CD4-positive, CD25-positive, alpha-beta regulatory T cell (primary cell): Measurements from ENCODE around the gene RDH13. TPM values are rescaled to one million over a fixed set of nuclear protein-coding genes. Genes with fewer than 3 reads are reported as not detected.
"Not testable (repeated sequence)": the region's sequence is repeated elsewhere in the genome, so short reads cannot be mapped to it uniquely, and the experiment has no call there.

Experiments used
- ATAC-seq, 2 donors: fragments of 150-1000 bp; cut with Tn5 transposase; one replicate each; pipeline ENCODE4 v1.10.0; 2021; ENCODE audit warnings: low read depth in 2 of 2, moderate number of reproducible peaks in 2 of 2, moderate library complexity in 1 of 2
- DNase-seq, 3 donors: peaks; one replicate each; pipeline versions ENCODE4 v3.0.0 to v3.0.0-alpha.2; 2012 to 2022; ENCODE audit warnings: mixed read lengths in 1 of 3
- H3K27ac ChIP-seq: one replicate; pipeline ENCODE4 v1.7.0; 2013; ENCODE audit warnings: mild to moderate bottlenecking, low read length; ENCODE audit not compliant: insufficient read depth, poor library complexity, severe bottlenecking
- H3K27me3 ChIP-seq: one replicate; pipeline ENCODE4 v1.7.0; 2013; ENCODE audit warnings: low read length; ENCODE audit not compliant: control insufficient read depth, insufficient read depth
- H3K36me3 ChIP-seq: one replicate; pipeline ENCODE4 v1.7.0; 2013; ENCODE audit warnings: mild to moderate bottlenecking, low read length, moderate library complexity; ENCODE audit not compliant: control insufficient read depth, insufficient read depth
- H3K4me1 ChIP-seq: 2 replicates; pipeline ENCODE4 v1.7.0; 2013; ENCODE audit warnings: mild to moderate bottlenecking, low read length; ENCODE audit not compliant: insufficient read depth, control insufficient read depth, poor library complexity, severe bottlenecking
- H3K4me3 ChIP-seq: one replicate; pipeline ENCODE4 v1.7.0; 2013; ENCODE audit warnings: low read depth, mild to moderate bottlenecking, low read length, moderate library complexity
- H3K9me3 ChIP-seq, 2 experiments: 1 replicate in 1 of 2; 2 replicates in 1 of 2; pipeline ENCODE4 v1.7.0; 2013; ENCODE audit warnings: low read length in 2 of 2, mild to moderate bottlenecking in 1 of 2, moderate library complexity in 1 of 2; ENCODE audit not compliant: control insufficient read depth in 2 of 2
- H3K27ac Mint-ChIP-seq, 3 donors: one replicate each; pipeline ENCODE4 v1.8.0; 2020 to 2022; ENCODE audit warnings: mild to moderate bottlenecking in 3 of 3, mixed read lengths in 3 of 3, moderate library complexity in 2 of 3
- H3K27me3 Mint-ChIP-seq: one replicate; pipeline ENCODE4 v1.8.0; 2022; ENCODE audit warnings: mild to moderate bottlenecking, mixed read lengths
- H3K36me3 Mint-ChIP-seq: one replicate; pipeline ENCODE4 v1.8.0; 2020; ENCODE audit warnings: mixed read lengths
- H3K4me1 Mint-ChIP-seq, 4 donors: one replicate each; pipeline ENCODE4 v1.8.0; 2020 to 2022; ENCODE audit warnings: mixed read lengths in 4 of 4, mild to moderate bottlenecking in 1 of 4
- H3K4me3 Mint-ChIP-seq, 4 donors: one replicate each; pipeline ENCODE4 v1.8.0; 2020 to 2022; ENCODE audit warnings: mild to moderate bottlenecking in 4 of 4, mixed read lengths in 4 of 4, moderate library complexity in 3 of 4
- H3K9me3 Mint-ChIP-seq, 7 donors: one replicate each; pipeline ENCODE4 v1.8.0; 2020 to 2022; ENCODE audit warnings: mixed read lengths in 7 of 7, mild to moderate bottlenecking in 3 of 7, moderate library complexity in 2 of 7
- polyA plus RNA-seq, 4 donors: library from polyadenylated mRNA; unstranded; fragments of 300-500 nt; fragmentation: Illumina TruSeq; gene quantifications; one replicate each; pipeline ENCODE4 v1.2.3, GENCODE V29; 2021
- total RNA-seq: library from RNA; stranded (reverse); gene quantifications from one replicate; pipeline ENCODE4 v1.2.3, GENCODE V29; 2022

RDH13 gene
- total and polyA plus RNA-seq, 5 donors from 2014 or later: 9.1 to 16.1 (median 14.1) TPM

- not testable (repeated sequence) for DNase-seq, H3K36me3 ChIP-seq, H3K27me3 Mint-ChIP-seq, H3K27me3 ChIP-seq, ATAC-seq, H3K4me1 ChIP-seq
- peaks cover 2 to 45% (median 23%) of the 10 kb centered on the region in 7 donors for H3K9me3 Mint-ChIP-seq
- H3K4me3 Mint-ChIP-seq: peak overlapping the region in 2 of 4 donors; percentile 39 to 62
- H3K27ac ChIP-seq: peak overlapping the region; percentile 86
- peaks cover 38% of the 10 kb centered on the region for H3K36me3 Mint-ChIP-seq
- H3K9me3 ChIP-seq: peaks cover 19 to 37% of the 10 kb centered on the region in 2 experiments
- peak overlapping the region in 1 of 3 donors; percentile 94 for H3K27ac Mint-ChIP-seq
- H3K4me3 ChIP-seq: peak overlapping the region; percentile 88
- peaks cover 0 to 48% (median 11%) of the 10 kb centered on the region in 4 donors for H3K4me1 Mint-ChIP-seq
Observed at GRCh38 chr19:55006795-55007194, 56.2 kb downstream of the RDH13 start.

- Mint-ChIP-seq H3K4me1 (peaks cover 0 to 43% (median 11%) of the 10 kb centered on the region in 4 donors), H3K36me3 (peaks cover 33% of the 10 kb centered on the region), H3K9me3 (peaks cover 2 to 45% (median 21%) of the 10 kb centered on the region in 7 donors), H3K27me3 (peaks cover 12% of the 10 kb centered on the region), H3K27ac (peak overlapping the region; percentile 79 to 94 (median 82)), H3K4me3 (peak overlapping the region; percentile 17 to 88 (median 80))
- Histone ChIP-seq H3K4me1 (no peaks in the 10 kb centered on the region), H3K9me3 (peaks cover 19 to 37% of the 10 kb centered on the region in 2 experiments), H3K27ac (peak overlapping the region; percentile 86), H3K4me3 (peak overlapping the region; percentile 88), H3K36me3 (no peaks in the 10 kb centered on the region), H3K27me3 (no peaks in the 10 kb centered on the region)
- ATAC-seq (peak; percentile 81 to 85), DNase-seq (peak; percentile 24 to 88 (median 82))
Observed at GRCh38 chr19:55005684-55006488, 57.1 kb downstream of the RDH13 start.

GRCh38 chr19:55000761-55001160 is 62.2 kb downstream of the RDH13 start:
- Histone ChIP-seq H3K4me1 (no peaks in the 10 kb centered on the region), H3K9me3 (peaks cover 11 to 26% of the 10 kb centered on the region in 2 experiments), H3K36me3 (no peaks in the 10 kb centered on the region), H3K27me3 (no peaks in the 10 kb centered on the region), H3K27ac (no peak overlapping the region), H3K4me3 (no peak overlapping the region)
- Mint-ChIP-seq H3K27me3 (peaks cover 22% of the 10 kb centered on the region), H3K27ac (peak overlapping the region in 1 of 3 donors; percentile 5), H3K36me3 (peaks cover 13% of the 10 kb centered on the region), H3K4me3 (no peak overlapping the region), H3K9me3 (peaks cover 0 to 26% (median 8%) of the 10 kb centered on the region in 7 donors), H3K4me1 (peaks cover 0 to 14% (median 1%) of the 10 kb centered on the region in 4 donors)
- DNase-seq (no peak), ATAC-seq (no peak)

GRCh38 chr19:54998751-54999239 is 64.2 kb downstream of the RDH13 start:
- not testable (repeated sequence) for DNase-seq, H3K4me3 Mint-ChIP-seq, H3K9me3 Mint-ChIP-seq, H3K27ac Mint-ChIP-seq, H3K4me3 ChIP-seq, H3K4me1 ChIP-seq, ATAC-seq, H3K36me3 ChIP-seq, H3K27me3 ChIP-seq, H3K27ac ChIP-seq, H3K4me1 Mint-ChIP-seq, H3K9me3 ChIP-seq
- Mint-ChIP-seq H3K27me3 (peaks cover 21% of the 10 kb centered on the region), H3K36me3 (peaks cover 11% of the 10 kb centered on the region)

- H3K9me3 ChIP-seq: no peaks in the 10 kb centered on the region
Observed at GRCh38 chr19:54995561-54995960, 67.4 kb downstream of the RDH13 start.

More at GRCh38 chr19:54995561-54995960, 67.4 kb downstream of the RDH13 start:
- Mint-ChIP-seq H3K36me3 (peaks cover 14% of the 10 kb centered on the region), H3K27me3 (peaks cover 24% of the 10 kb centered on the region), H3K4me1 (peaks cover 0 to 3% (median 0%) of the 10 kb centered on the region in 4 donors), H3K4me3 (no peak overlapping the region), H3K9me3 (peaks cover 0 to 2% (median under 1%) of the 10 kb centered on the region in 7 donors), H3K27ac (no peak overlapping the region)
- DNase-seq: no peak
- no peak for ATAC-seq
- H3K4me1 ChIP-seq: no peaks in the 10 kb centered on the region
- H3K36me3 ChIP-seq: peaks cover 3% of the 10 kb centered on the region
- no peak overlapping the region for H3K4me3 ChIP-seq
- H3K27ac ChIP-seq: no peak overlapping the region
- no peaks in the 10 kb centered on the region for H3K27me3 ChIP-seq

Other genes starting within 250 kb of the RDH13 start
- not detected for gene KIR3DL1, start 246.7 kb downstream of the RDH13 start, total RNA-seq
- gene KIR3DL1, start 246.7 kb downstream of the RDH13 start, polyA plus RNA-seq: under 1 TPM in 2 of 4 donors, not detected in 2; 0.12 to 0.15 TPM
- gene KIR2DS4, start 230.5 kb downstream of the RDH13 start, total RNA-seq: not detected
- gene KIR2DS4, start 230.5 kb downstream of the RDH13 start, polyA plus RNA-seq: under 1 TPM in 1 of 4 donors, not detected in 3; 0.10 TPM
- 0.74 TPM for gene KIR3DL2, start 212.7 kb downstream of the RDH13 start, total RNA-seq
- gene KIR3DL2, start 212.7 kb downstream of the RDH13 start, polyA plus RNA-seq: under 1 TPM; 0.25 to 0.94 (median 0.52) TPM
- gene FCAR, start 188.9 kb downstream of the RDH13 start, total RNA-seq: not detected
- under 1 TPM in 1 of 4 donors, not detected in 3; 0.21 TPM for gene FCAR, start 188.9 kb downstream of the RDH13 start, polyA plus RNA-seq
- gene NCR1, start 157.0 kb downstream of the RDH13 start, total RNA-seq: not detected
- gene NCR1, start 157.0 kb downstream of the RDH13 start, polyA plus RNA-seq: under 1 TPM in 3 of 4 donors, not detected in 1; 0.36 to 0.47 (median 0.39) TPM
- not detected for gene NLRP7, start 115.6 kb downstream of the RDH13 start, total RNA-seq
- gene NLRP7, start 115.6 kb downstream of the RDH13 start, polyA plus RNA-seq: not detected
- gene NLRP2, start 96.8 kb downstream of the RDH13 start, total RNA-seq: 10.2 TPM
- gene NLRP2, start 96.8 kb downstream of the RDH13 start, polyA plus RNA-seq: 1 to 10 TPM in 3 of 4 donors, under 1 TPM in 1; 0.63 to 5.0 (median 2.1) TPM
- gene GP6, start 24.9 kb downstream of the RDH13 start, total RNA-seq: 2.0 TPM
- not detected for gene GP6, start 24.9 kb downstream of the RDH13 start, polyA plus RNA-seq
- 4.4 TPM for gene EPS8L1, start 12.7 kb upstream of the RDH13 start, total RNA-seq
- 1 to 10 TPM in 3 of 4 donors, under 1 TPM in 1; 0.41 to 4.0 (median 1.3) TPM for gene EPS8L1, start 12.7 kb upstream of the RDH13 start, polyA plus RNA-seq
- 191 TPM for gene PPP1R12C, start 54.5 kb upstream of the RDH13 start, total RNA-seq
- 1 to 10 TPM; 2.2 to 5.9 (median 3.8) TPM for gene PPP1R12C, start 54.5 kb upstream of the RDH13 start, polyA plus RNA-seq
- not detected for gene TNNT1, start 86.1 kb upstream of the RDH13 start, total RNA-seq
- not detected for gene TNNT1, start 86.1 kb upstream of the RDH13 start, polyA plus RNA-seq
- not detected for gene TNNI3, start 94.6 kb upstream of the RDH13 start, total RNA-seq
- not detected for gene TNNI3, start 94.6 kb upstream of the RDH13 start, polyA plus RNA-seq
- gene DNAAF3, start 103.5 kb upstream of the RDH13 start, total RNA-seq: not detected
- not detected for gene DNAAF3, start 103.5 kb upstream of the RDH13 start, polyA plus RNA-seq
- gene SYT5, start 117.1 kb upstream of the RDH13 start, total RNA-seq: 1.9 TPM
- gene SYT5, start 117.1 kb upstream of the RDH13 start, polyA plus RNA-seq: under 1 TPM in 1 of 4 donors, not detected in 3; 0.06 TPM
- not detected for gene PTPRH, start 146.4 kb upstream of the RDH13 start, total RNA-seq
- not detected for gene PTPRH, start 146.4 kb upstream of the RDH13 start, polyA plus RNA-seq
- gene TMEM86B, start 165.6 kb upstream of the RDH13 start, total RNA-seq: 13.3 TPM
- gene TMEM86B, start 165.6 kb upstream of the RDH13 start, polyA plus RNA-seq: under 1 TPM in 3 of 4 donors, not detected in 1; 0.25 to 0.83 (median 0.49) TPM
- 168 TPM for gene PPP6R1, start 195.9 kb upstream of the RDH13 start, total RNA-seq
- gene PPP6R1, start 195.9 kb upstream of the RDH13 start, polyA plus RNA-seq: 10 to 100 TPM; 38.9 to 58.2 (median 44.0) TPM
- gene HSPBP1, start 217.0 kb upstream of the RDH13 start, total RNA-seq: 15.8 TPM
- 10 to 100 TPM; 30.2 to 37.2 (median 35.1) TPM for gene HSPBP1, start 217.0 kb upstream of the RDH13 start, polyA plus RNA-seq
- 1.5 TPM for gene BRSK1, start 220.8 kb upstream of the RDH13 start, total RNA-seq
- gene BRSK1, start 220.8 kb upstream of the RDH13 start, polyA plus RNA-seq: not detected